A172 (cell line): Measurements from ENCODE around the gene ANKRD1. TPM values are rescaled to one million over a fixed set of nuclear protein-coding genes. Genes with fewer than 3 reads are reported as not detected.
"Not testable (repeated sequence)": the region's sequence is repeated elsewhere in the genome, so short reads cannot be mapped to it uniquely, and the experiment has no call there.

Source experiments
- DNase-seq: peaks from one replicate; pipeline ENCODE4 v3.0.0-alpha.2; 2015; ENCODE audit warnings: low spot score
- total RNA-seq: library from RNA; depleted of rRNA; stranded (reverse); fragments of >200 nt; shearing (Covaris generic); gene quantifications from 2 replicates; pipeline ENCODE4 v1.2.3, GENCODE V29; 2014

Gene ANKRD1
- total RNA-seq, 1 experiment from 2014 or later: 1,018 TPM

GRCh38 chr10:90912854-90913479, 7.9 kb downstream of the ANKRD1 start:
- DNase-seq: peak; percentile 49

- DNase-seq: no peak
Observed at GRCh38 chr10:90912174-90912573, 8.7 kb downstream of the ANKRD1 start.

GRCh38 chr10:90911133-90912051, 9.5 kb downstream of the ANKRD1 start:
- DNase-seq: peak; percentile 89

- no peak for DNase-seq
Observed at GRCh38 chr10:90906596-90906995, 14.3 kb downstream of the ANKRD1 start.

GRCh38 chr10:90905925-90906324, 15.0 kb downstream of the ANKRD1 start:
- no peak for DNase-seq

- not testable (repeated sequence) for DNase-seq
Observed at GRCh38 chr10:90896916-90897315, 24.0 kb downstream of the ANKRD1 start.

GRCh38 chr10:90893190-90893589, 27.7 kb downstream of the ANKRD1 start:
- DNase-seq: no peak

- no peak for DNase-seq
Observed at GRCh38 chr10:90890347-90890746, 30.5 kb downstream of the ANKRD1 start.

- DNase-seq: no peak
Observed at GRCh38 chr10:90889636-90890035, 31.3 kb downstream of the ANKRD1 start.

- no peak for DNase-seq
Observed at GRCh38 chr10:90888387-90888786, 32.5 kb downstream of the ANKRD1 start.

GRCh38 chr10:90887555-90887954, 33.3 kb downstream of the ANKRD1 start:
- no peak for DNase-seq

GRCh38 chr10:90885176-90885575, 35.7 kb downstream of the ANKRD1 start:
- DNase-seq: no peak

- DNase-seq: no peak
Observed at GRCh38 chr10:90884431-90884830, 36.5 kb downstream of the ANKRD1 start.

- peak; percentile 44 for DNase-seq
Observed at GRCh38 chr10:90880059-90880719, 40.7 kb downstream of the ANKRD1 start.

GRCh38 chr10:90879062-90879461, 41.8 kb downstream of the ANKRD1 start:
- DNase-seq: no peak

GRCh38 chr10:90872648-90873020, 48.3 kb downstream of the ANKRD1 start:
- DNase-seq: peak; percentile 5

GRCh38 chr10:90871766-90872647, 48.9 kb downstream of the ANKRD1 start, which contains the start of gene RPP30:
TSS of gene RPP30 (plus strand) at chr10:90871974. CDS start at chr10:90871987, 13 bp downstream.
- DNase-seq: peak; percentile 74

GRCh38 chr10:90871279-90871765, 49.6 kb downstream of the ANKRD1 start:
- peak; percentile 73 for DNase-seq

GRCh38 chr10:90866050-90866598, 54.8 kb downstream of the ANKRD1 start:
- no peak for DNase-seq

GRCh38 chr10:90865401-90865800, 55.5 kb downstream of the ANKRD1 start:
- DNase-seq: no peak
